H1 (cell line): ENCODE results near the gene QRICH1.

Source experiments
- ATF3 ChIP-seq: IDR thresholded peaks from 2 replicates; pipeline ENCODE4 v1.6.1; 2011; ENCODE audit warnings: low read depth, mild to moderate bottlenecking, low read length; ENCODE audit not compliant: insufficient read depth
- CTCF ChIP-seq, 3 experiments: IDR thresholded peaks; 1 replicate in 2 of 3; 2 replicates in 1 of 3; pipeline versions ENCODE4 v1.5.1 to v1.6.1; 2011; ENCODE audit warnings: low read length in 3 of 3, mild to moderate bottlenecking in 3 of 3, inconsistent platforms in 2 of 3, low read depth in 1 of 3, moderate library complexity in 1 of 3; ENCODE audit not compliant: insufficient read depth in 1 of 3; ENCODE audit errors: control extremely low read depth in 1 of 3
- EGR1 ChIP-seq: IDR thresholded peaks from 2 replicates; pipeline ENCODE4 v1.6.1; 2011; ENCODE audit warnings: low read depth, low read length, borderline replicate concordance
- KDM1A ChIP-seq: fragments of 200-600, 300-600 bp; sonication (generic); IDR thresholded peaks from 2 replicates; pipeline ENCODE4 v1.7.1; 2016; ENCODE audit warnings: mild to moderate bottlenecking, low read length, borderline replicate concordance
- MAFK ChIP-seq: IDR thresholded peaks from 2 replicates; pipeline ENCODE4 v1.6.1; 2012; ENCODE audit warnings: low read depth, mild to moderate bottlenecking, improper control_type of control experiment, low read length
- POLR2A ChIP-seq, 2 experiments: IDR thresholded peaks; 1 replicate in 1 of 2; 2 replicates in 1 of 2; pipeline ENCODE4 v1.6.1; 2011; ENCODE audit warnings: low read depth in 2 of 2, low read length in 2 of 2, mild to moderate bottlenecking in 2 of 2; ENCODE audit errors: control extremely low read depth in 1 of 2
- POLR2AphosphoS5 ChIP-seq: IDR thresholded peaks from 2 replicates; pipeline ENCODE4 v1.6.1; 2011; ENCODE audit warnings: low read depth, low read length
- TEAD4 ChIP-seq: IDR thresholded peaks from 2 replicates; pipeline ENCODE4 v1.6.1; 2012; ENCODE audit warnings: low read depth, low read length, inconsistent platforms, mixed read lengths

GRCh38 chr3:49001155-49001554 lies 92.7 kb downstream of the QRICH1 start:
- TF ChIP-seq TEAD4 (no peak), ATF3 (no peak), EGR1 (no peak), POLR2AphosphoS5 (no peak), POLR2A (IDR thresholded peaks at IDR 0.05; ENCODE audit: control extremely low read depth in 1 of 2, low read depth in 2 of 2, low read length in 2 of 2) (no peak), KDM1A (no peak), MAFK (no peak), CTCF (IDR thresholded peaks at IDR 0.05; ENCODE audit: control extremely low read depth in 1 of 3, insufficient read depth in 1 of 3, low read depth in 1 of 3, low read length in 3 of 3) (peak in 1 of 3 experiments; percentile 16; a peak in 1 of 4 replicates)
